Measurements from ENCODE around the gene CXXC1. TPM values are rescaled to one million over a fixed set of nuclear protein-coding genes. Genes with fewer than 3 reads are reported as not detected.

The CXXC1 gene
- total RNA-seq, 1 donor from 2014 or later, result 118 TPM

- TF ChIP-seq, protein P1, sequence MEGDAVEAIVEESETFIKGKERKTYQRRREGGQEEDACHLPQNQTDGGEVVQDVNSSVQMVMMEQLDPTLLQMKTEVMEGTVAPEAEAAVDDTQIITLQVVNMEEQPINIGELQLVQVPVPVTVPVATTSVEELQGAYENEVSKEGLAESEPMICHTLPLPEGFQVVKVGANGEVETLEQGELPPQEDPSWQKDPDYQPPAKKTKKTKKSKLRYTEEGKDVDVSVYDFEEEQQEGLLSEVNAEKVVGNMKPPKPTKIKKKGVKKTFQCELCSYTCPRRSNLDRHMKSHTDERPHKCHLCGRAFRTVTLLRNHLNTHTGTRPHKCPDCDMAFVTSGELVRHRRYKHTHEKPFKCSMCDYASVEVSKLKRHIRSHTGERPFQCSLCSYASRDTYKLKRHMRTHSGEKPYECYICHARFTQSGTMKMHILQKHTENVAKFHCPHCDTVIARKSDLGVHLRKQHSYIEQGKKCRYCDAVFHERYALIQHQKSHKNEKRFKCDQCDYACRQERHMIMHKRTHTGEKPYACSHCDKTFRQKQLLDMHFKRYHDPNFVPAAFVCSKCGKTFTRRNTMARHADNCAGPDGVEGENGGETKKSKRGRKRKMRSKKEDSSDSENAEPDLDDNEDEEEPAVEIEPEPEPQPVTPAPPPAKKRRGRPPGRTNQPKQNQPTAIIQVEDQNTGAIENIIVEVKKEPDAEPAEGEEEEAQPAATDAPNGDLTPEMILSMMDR (IDR thresholded peaks at IDR 0.05; ENCODE audit: unreplicated experiment), result no peak
- H3K4me3 Mint-ChIP-seq (ENCODE audit: low read depth), result no peak overlapping the region
- no peak for DNase-seq (ENCODE audit: low spot score, unreplicated experiment)
- no peak overlapping the region for H3K27ac Mint-ChIP-seq
- H3K9me3 Mint-ChIP-seq (ENCODE audit: low read depth), result no peaks in the 10 kb centered on the region
- H3K4me1 Mint-ChIP-seq (ENCODE audit: low read depth), result peaks cover 12% of the 10 kb centered on the region
- no peaks in the 10 kb centered on the region for H3K27me3 Mint-ChIP-seq
- peaks cover 34% of the 10 kb centered on the region for H3K36me3 Mint-ChIP-seq (ENCODE audit: insufficient read depth)
These were observed 11.9 kb downstream of the CXXC1 start for GRCh38 chr18:50275503-50276036.

DNA sequence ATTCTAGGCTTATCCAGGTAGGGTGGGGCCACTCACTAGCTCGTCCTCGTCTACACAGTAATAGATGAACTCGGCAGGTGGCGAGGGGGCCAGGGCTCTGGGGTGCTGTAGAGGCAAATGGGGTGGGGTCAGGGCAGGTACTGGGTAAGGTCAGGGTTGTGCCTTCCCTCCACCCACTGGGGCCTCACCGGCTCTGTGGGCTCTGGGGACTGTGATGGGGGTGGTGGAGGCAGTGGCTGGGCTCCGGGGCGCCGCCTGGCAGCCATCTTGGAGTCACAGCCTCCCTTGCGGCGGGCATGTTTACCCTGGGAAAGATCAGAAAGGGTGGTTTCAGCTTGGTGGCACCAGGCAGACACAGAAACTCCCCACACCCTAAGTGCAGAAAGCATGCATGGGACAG lies 12.6 kb downstream of the CXXC1 start:
- Mint-ChIP-seq H3K9me3 (ENCODE audit: low read depth) (no peaks in the 10 kb centered on the region), H3K27me3 (no peaks in the 10 kb centered on the region), H3K4me3 (ENCODE audit: low read depth) (no peak overlapping the region), H3K4me1 (ENCODE audit: low read depth) (peaks cover 5% of the 10 kb centered on the region), H3K36me3 (ENCODE audit: insufficient read depth) (peaks cover 39% of the 10 kb centered on the region), H3K27ac (no peak overlapping the region)
- no peak for DNase-seq (ENCODE audit: low spot score, unreplicated experiment)
- TF ChIP-seq, protein P1 (IDR thresholded peaks at IDR 0.05; ENCODE audit: unreplicated experiment), result no peak

DNA sequence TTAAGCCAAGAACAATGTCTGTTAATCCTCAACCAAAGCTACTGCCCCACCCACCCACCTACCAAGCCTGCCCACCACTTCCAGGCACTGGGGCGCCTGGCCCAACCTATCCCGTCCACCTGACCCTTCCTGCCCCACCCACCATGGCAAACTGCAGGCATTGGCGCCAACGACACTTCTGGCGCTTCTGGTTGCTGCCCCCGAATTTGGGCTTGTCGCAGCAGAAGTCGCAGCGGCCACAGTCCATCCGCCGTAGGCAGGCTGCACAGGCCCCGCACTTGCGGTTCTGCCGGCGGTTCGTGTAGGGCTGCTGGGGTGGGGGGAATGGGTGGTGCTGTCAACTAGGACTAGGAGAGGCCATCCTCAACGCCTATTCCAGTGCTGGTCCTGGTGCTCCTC lies 13.4 kb downstream of the CXXC1 start:
- TF ChIP-seq, protein P1 (IDR thresholded peaks at IDR 0.05; ENCODE audit: unreplicated experiment), result no peak
- no peak overlapping the region for H3K27ac Mint-ChIP-seq
- H3K4me3 Mint-ChIP-seq (ENCODE audit: low read depth), result no peak overlapping the region
- no peak for DNase-seq (ENCODE audit: low spot score, unreplicated experiment)
- peaks cover 2% of the 10 kb centered on the region for H3K4me1 Mint-ChIP-seq (ENCODE audit: low read depth)
- no peaks in the 10 kb centered on the region for H3K27me3 Mint-ChIP-seq
- no peaks in the 10 kb centered on the region for H3K9me3 Mint-ChIP-seq (ENCODE audit: low read depth)
- peaks cover 41% of the 10 kb centered on the region for H3K36me3 Mint-ChIP-seq (ENCODE audit: insufficient read depth)

DNA sequence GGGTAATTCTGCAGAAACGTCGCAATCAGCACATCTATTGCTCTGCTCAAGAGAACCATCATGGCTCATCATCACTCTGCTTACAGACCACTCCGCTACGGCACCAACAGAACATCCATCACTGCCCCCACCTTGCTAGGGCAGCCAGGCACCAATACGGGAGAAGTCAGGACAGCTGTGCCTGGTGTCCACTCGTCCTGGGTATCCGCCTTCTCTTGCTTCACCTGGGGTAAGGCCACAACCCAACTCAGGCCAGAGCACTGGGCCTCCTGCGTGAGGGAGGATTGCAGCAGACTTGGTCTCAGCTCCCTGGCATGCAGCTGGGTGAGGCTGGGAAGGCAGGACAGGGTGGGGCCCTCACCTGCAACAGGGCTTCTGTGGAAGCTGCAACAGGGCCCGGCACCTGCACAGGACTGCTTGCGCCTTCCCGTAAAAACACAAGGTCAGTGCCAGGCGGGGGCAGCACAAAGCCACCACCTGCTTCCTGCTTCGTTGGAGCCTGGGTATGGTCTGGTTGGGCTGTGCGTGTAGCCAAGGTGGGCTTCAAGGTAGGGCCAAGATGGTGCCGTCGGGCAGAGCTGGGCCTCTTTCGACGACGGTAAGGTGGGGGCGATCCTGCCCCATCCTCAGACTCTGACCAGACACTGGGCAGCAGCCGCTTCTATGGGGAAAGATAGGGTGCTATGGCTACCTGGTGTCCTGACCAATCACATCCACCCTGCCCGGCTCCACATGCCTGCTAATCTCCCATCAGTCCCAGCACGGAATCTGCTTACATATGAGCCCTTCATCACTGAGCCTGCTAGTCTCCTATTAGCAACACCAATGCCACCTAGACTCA lies 14.1 kb downstream of the CXXC1 start:
- Mint-ChIP-seq H3K27me3 (no peaks in the 10 kb centered on the region), H3K27ac (no peak overlapping the region), H3K4me3 (ENCODE audit: low read depth) (no peak overlapping the region), H3K4me1 (ENCODE audit: low read depth) (peaks cover 3% of the 10 kb centered on the region), H3K9me3 (ENCODE audit: low read depth) (no peaks in the 10 kb centered on the region), H3K36me3 (ENCODE audit: insufficient read depth) (peaks cover 42% of the 10 kb centered on the region)
- DNase-seq (ENCODE audit: low spot score, unreplicated experiment), result no peak
- TF ChIP-seq, protein P1 (IDR thresholded peaks at IDR 0.05; ENCODE audit: unreplicated experiment), result no peak

DNA sequence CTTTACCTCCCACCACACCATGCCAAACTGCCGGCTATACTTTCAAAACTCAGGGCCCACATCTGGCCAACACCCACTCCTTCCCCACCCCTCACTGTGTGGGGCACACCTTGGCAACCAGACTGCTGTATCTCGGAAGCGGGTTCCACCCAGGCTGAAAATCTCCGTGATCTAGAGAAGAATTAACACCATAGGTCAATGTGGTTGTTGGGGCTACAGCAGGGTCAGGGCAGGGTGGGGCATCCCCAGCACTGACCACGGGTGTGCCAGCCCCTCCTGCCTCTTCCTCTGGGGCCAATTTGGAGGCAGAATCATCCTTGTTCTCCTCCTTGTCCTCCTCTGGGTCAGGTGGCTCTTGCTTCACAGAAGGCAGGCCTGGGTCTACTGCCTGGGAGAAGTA lies 14.9 kb downstream of the CXXC1 start:
- Mint-ChIP-seq H3K36me3 (ENCODE audit: insufficient read depth) (peaks cover 40% of the 10 kb centered on the region), H3K4me1 (ENCODE audit: low read depth) (peaks cover 1% of the 10 kb centered on the region), H3K9me3 (ENCODE audit: low read depth) (no peaks in the 10 kb centered on the region), H3K27ac (no peak overlapping the region), H3K4me3 (ENCODE audit: low read depth) (no peak overlapping the region), H3K27me3 (no peaks in the 10 kb centered on the region)
- DNase-seq (ENCODE audit: low spot score, unreplicated experiment), result no peak
- TF ChIP-seq, protein P1 (IDR thresholded peaks at IDR 0.05; ENCODE audit: unreplicated experiment), result no peak
